Activated CD4-positive, alpha-beta T cell treated with anti-CD3 and anti-CD28 coated beads for 1 hour (primary cell): ENCODE results near the gene CDK14.

ENCODE experiments used
- DNase-seq: peaks from one replicate; pipeline ENCODE4 v3.0.0-alpha.2; 2020

Gene CDK14

DNA sequence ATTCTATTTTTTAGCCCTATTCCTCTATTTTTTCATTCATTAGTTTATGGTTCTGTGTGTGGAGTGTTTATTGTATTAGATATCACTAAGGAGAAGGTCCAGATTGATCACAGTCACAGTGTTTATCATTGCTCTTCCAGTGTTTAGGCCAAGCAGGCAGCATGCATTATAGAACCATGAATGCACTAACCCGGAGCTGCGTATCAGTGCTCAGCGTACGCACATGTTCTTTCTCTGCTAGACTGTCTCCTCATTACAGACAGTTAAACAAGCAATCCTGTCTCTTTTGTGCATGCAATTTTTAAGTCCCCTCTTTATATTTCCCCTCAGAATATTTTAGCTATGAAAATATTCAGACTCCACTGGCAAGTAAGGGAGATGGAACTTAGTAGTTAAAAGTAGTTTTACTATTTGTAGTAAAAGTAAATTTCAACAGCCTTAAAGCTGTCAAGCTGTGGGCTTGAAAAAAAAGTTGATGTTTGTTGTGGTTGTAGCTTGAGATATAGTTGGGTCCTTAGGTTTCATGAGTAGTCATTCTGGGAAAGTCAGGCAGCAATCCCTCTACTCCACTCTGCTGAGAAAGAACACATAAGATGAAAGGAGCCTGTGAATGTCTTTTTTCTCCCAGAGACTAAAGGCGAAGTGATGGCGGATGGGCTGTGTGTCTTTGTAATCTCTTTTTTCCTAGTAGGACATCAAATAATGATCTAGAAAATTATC is 260.4 kb downstream of the CDK14 start:
- DNase-seq, result no peak

DNA sequence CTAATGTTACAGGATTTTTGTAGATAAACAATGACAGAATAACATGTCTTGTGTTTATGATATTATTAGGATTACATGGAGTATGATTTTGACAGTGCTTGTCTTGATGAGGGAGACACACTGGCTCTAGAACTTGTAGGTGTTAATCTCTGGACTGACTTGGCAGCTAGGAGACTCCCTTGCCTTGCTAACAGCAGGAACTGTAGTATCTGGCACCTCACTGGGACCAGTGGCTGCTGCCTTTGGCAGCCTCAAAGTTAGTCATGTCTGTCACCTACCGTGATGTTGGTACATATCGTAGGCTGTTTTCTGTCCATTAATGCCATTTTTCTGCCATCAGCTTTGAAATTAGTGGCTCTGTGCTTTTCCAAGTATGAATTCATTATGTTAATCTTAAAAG is 261.5 kb downstream of the CDK14 start:
- no peak for DNase-seq

DNA sequence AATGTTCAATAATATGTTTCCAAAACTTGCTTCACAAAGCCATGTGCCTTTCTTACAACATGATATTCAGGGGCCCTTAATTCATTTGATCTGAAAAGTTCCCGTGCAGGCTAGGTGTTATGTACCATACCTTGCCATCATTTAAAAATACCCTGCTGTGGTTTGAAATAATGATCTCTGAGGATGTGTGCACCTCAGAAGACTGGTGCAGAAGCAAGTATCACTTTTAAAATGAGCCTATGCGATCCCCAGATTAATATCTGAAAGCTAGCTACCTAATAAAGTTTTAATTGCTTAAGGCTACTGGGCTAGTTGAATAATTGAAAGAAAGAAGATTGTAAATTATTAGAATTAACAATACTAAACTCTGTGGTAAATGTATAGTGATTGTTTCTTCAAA is 262.4 kb downstream of the CDK14 start:
- DNase-seq, result no peak

DNA sequence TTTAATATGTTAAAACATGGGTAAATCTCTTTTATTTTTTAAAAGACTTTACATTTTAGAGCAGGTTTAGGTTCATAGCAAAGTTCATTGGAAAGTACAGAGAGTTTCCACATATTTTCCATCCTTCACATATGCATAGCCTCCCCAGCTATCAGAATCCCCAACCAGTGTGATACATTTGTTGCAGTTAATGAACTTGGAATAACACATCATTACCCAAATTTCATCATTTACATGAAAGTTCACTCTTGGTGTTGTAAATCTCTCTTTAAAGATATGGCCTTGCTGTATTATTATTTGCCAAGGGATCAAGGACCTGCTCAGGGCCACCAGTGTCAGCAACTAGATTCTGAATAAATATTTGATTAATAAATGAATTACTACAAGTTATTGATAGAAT is 263.4 kb downstream of the CDK14 start:
- no peak for DNase-seq

DNA sequence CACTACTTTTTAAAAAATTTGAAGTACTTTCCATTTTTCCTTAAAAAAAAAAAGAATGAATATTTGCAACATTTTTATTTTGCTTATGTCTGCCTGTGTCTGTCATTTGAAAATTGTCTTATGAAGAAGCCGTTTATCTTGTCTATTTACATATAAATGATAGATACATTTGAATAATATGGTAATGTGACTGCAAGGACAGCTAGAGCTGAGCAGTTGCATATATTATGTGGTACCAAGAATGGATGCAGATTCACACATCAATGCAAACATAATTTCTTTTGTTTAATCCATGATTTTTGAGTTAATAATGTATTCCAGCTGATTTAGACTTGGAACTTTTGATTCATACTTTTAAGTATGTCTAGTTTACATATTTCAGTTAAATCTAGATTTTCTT is 268.0 kb downstream of the CDK14 start:
- no peak for DNase-seq

DNA sequence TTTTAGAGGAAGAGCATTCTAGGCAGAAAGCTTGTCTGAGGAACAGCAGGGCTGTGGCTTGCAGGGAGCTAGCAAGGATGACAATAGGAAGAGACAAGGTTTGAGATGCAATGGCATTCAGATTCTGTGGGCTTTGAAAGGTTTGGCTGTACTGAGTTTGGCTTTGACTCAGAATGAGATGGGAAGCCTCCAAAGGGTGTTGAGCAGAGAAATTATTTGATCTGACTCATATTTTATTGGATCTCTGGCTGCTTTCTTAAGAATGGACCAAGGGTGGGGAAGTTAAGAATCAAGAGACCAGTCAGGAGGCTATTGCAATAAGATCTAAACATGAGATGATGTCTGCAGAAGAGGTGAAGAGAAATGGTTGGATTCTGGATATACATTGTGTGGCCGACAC is 273.2 kb downstream of the CDK14 start:
- DNase-seq, result no peak

DNA sequence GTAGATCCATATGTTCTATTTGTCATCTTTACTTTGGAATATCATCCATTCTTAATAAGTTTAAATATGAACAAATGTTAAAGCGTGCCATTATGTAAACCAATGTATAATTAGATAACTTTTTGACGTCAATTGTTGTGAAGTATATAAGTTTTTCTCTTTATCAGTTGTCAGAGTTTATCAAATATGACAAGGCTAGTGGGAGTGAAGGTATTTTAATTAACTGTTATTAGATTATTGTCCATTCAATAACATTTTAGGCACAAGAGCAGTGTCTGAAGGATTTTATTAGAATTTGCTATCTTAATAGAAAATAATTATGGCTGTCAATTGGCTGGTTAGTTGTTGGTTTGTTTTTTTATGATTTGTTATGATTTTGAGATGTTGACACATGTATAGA is 280.6 kb downstream of the CDK14 start:
- DNase-seq, result no peak

DNA sequence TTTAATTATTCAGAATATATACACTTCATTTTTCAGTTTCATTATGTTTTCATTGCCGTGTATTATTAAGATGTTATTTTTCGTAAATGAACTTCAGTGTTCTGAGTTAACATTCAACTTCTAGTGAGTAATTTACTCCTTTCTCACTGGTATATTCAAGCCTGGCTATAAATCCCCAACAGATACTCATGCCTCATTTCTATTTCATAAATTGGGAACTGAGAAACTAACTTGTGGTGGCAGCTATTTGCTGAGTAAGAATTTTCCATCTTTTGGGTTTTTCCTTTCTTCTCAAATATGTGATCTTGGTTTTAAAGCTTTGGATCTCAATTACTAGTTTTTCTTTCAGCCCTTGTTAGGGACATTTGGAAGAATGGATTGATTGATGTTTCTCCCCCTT is 281.1 kb downstream of the CDK14 start:
- DNase-seq, result no peak

DNA sequence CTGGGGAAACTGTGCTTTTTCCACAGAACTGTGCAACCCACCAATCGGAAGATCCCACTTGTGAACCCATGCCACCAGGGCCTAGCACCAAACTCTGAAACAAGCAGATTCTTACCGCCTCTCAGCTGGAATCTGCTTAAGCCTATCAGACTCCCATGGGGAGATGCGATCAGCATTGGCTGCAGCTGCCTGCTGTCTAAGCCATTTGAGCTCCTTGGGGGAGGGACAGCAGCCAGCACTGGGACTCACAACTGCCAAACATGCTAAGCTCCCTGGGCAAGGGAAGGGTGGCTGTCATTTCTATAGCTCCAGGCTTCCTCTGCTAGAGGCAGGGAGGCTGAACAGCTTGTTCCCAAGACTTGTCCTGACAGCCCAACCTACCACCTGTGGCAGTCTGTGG is 283.8 kb downstream of the CDK14 start:
- no peak for DNase-seq

DNA sequence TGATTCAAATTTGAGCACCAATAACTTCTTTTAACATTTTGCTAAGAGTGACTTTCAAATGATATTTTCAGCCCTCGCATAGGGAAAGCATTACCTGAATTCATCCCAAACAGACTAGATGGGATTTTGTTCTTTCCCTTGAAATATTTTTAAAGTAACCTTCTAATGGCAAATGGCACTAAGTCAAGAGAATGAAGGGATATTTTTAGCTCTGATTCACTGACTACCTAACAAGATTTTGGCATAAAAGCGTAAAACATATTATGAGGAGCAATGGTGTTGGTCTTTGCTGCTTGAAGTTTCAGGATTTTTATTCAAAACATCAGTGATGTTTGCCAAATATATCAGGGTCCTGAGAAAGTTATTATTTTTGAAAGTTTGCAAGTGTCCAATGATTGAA is 290.3 kb downstream of the CDK14 start:
- DNase-seq, result no peak

DNA sequence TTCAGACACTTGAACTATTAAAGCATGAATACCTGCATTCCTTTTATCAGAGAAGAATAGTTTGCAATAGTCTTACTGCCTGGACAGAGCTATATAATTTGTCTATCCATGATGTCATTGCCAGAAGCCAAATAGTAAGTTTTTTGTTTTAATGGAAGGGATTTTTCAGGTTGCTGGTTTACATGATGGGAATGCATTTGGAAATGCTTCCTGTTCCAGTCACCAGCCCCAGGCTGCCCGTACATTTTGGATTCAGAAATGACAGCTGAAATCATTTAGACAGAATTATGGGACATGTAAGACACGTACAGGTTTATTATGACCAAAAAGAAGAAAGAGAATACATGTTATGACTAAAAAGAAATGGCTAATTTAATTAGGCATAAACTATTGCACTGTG is 293.1 kb downstream of the CDK14 start:
- DNase-seq, result no peak

DNA sequence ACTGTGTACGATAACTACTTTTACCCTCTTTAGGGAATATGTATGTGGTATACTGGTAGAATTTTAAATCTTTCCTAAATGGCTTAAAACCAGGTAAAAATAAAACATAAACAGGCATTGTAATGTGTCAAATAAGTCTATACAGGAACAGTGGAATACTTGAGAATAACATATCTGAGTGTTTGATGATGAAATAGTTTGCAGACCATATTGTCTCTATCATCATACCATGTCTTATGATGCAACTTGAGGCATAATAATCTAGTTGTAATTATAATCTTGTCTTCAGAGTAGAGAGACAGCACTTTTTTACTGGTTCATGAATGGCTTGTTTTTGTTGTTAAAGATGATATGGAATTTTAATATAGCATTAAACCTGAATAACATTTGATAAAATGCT is 293.5 kb downstream of the CDK14 start:
- DNase-seq, result no peak

DNA sequence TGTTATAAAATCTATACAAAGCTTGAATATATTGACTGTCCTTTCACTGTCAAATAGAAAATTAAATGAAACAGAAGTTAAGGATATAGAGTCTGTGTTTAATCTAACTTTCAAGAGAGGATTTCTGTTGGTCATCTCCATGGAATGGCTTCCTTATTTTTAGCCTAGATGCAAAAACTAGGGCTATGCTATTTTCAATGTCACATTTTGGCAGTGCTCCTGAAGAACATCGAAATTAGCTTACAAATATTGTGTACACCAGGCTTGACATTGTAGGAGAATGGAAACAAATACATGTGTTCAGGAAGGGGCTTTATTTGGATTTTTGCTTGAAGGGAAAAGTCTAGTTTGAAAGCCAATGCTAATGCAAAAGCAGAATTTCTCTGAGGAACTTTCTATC is 295.4 kb downstream of the CDK14 start:
- DNase-seq, result no peak

DNA sequence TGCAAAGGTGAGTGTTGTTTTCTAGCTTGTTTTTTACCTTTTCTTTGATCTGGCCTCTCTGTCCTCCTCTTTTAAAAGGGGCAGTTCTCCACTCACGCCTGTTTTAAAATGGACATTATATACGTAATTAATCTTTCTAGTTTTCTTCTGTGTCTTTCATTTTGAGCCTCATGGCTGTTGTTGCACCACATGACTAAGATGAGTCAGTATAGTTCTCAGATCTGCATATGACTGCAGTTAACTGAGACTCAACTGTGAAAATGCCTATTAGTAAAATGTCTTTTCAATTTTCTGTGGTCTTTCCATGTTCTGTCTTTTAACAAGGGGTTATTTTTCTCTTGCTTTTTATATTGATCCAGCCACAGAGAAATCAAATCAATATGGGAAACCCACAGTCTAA is 296.1 kb downstream of the CDK14 start:
- no peak for DNase-seq

DNA sequence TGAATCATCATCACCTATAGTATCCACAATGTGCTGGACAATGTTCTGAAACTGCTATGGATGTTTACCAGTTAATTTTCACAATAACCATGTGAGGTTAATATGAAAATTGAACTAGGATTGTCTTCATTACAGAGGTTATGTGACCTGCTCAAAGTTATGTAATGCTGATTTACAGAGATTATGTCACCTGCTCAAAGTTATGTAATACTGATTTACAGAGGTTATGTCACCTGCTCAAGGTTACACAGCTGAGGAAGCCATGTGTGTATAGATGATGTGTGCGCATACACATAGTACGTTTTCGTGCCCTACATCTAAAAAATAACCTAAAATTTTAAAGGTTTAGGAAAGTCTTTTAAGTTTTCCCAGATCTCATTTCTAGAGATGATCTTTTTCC is 298.0 kb downstream of the CDK14 start:
- no peak for DNase-seq

DNA sequence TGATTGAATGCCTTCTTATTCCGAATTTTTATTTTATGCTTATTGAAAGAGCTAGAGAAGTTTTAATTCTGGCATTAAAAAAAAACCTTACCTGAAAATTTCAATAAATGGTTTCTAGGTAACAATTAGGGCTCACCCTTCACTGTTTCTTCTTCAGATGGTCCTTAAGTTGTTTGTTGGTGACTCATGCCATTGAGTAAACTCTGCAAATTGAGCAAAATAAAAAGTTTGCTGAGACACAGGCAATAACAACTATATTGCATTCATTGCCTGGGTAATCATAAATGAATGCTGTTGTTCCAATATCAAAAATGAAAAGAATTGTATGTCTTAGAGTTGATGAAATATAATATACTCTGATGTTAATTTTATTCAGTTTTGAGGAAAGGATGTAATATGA is 300.3 kb downstream of the CDK14 start:
- no peak for DNase-seq

DNA sequence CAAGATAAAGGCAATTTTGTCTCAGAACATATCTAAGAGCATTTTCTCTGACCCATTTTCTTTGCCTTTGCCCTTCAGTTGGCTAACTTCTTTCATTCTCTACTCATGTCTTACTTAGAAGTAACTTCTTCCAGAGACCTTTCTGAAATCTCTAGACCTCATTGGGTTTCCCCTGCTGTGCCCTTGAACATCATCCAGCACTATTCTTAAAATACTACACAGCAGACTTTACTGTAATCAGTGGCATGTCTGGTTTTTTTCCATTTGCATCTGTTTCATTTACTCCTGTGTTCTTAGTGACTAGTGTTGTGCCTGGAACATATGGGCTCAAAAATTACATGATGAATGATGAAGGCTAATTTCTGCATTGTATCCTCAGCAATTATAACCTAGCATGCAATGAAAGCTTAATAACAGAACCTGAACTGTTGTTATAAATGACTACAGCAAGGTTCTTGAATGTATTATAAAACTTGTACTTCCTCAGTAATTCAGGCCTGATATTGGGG is 301.9 kb downstream of the CDK14 start:
- no peak for DNase-seq

DNA sequence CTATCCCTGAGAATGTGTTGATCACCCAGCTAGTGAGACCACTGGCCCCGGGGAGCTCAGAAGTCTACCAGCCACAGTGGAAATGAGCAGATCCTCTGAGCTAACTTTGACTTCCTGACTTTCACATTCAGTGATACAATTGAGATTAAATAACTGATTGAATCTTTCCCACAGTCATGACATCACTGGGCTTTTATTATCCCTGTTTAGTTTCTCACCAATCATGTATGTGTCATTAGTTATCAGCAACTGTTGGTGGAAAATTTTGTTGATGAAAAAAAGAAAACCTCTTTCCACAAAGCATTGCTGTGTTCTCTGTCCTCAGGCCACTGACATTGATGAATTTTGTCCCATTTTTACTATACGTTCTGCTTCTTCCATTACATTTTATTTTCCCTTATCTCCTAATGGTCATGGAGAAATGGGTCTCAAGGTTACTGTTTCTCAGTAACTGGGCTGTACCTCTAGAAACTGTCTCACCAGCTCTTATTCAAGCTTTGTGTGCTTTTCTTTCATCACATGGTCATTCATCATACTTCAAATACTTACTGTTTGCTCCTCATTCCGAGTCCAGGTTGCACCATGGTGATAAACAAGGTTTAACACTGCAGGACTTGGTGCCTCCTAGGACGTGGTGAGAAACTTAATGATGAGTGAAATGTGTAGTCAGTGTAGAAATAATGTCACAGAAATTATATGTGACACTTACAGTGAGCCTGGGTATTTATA is 304.7 kb downstream of the CDK14 start:
- DNase-seq, result no peak

DNA sequence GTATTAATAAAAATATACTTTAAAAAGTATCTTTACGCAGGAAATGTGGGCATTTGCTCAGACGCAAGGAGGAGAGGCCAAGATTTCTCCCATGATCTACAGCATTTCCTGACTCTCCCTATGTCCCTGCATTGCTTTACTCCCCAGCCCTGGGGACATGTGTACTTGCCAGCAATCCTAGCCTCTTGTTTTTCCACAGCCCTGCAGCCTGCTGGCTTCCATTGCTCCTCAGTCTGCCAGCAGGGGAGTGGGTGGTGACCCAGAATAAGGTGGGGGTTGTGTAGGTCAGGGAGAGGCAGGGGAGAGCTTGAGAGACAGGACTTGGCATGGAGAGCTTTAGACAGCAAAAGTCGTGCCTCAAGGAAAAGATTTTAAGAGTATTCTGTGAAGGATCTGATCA is 307.7 kb downstream of the CDK14 start:
- no peak for DNase-seq

DNA sequence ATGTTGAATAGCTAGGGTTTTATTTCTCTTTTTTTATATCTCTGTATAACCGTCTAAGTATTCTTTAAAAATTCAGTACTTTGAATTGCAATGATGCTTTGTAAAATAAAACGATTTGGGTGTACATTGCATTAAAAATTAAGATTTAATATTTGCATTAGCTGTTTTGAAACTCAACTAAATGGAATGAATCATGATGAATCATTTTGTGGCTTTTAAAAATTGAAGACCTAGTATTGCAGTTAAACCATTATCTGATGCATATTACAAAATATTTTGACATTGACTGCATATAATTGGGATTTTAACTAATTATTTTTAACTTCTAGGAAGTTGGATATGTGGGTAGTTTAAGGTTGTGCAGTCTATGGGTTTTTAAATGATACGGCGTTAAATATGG is 314.0 kb downstream of the CDK14 start:
- no peak for DNase-seq

DNA sequence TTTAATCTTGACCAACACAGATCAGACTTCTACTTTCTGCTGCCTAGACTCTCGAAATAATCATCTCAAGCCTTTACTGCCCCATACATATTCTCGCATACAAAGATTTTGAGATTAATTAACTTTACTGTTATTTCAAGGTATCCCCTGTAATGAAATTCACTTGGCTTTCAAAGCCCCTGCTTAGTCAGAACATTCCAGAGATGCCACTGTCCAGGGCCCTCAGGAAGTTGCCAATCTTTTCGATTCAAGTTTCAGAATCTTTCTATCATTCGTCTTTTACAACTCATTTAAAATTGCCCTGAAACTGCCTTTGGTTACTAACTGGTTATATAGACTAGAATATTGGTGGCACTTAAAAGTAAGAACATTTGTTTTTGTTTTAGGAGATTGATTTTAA is 320.2 kb downstream of the CDK14 start:
- no peak for DNase-seq

DNA sequence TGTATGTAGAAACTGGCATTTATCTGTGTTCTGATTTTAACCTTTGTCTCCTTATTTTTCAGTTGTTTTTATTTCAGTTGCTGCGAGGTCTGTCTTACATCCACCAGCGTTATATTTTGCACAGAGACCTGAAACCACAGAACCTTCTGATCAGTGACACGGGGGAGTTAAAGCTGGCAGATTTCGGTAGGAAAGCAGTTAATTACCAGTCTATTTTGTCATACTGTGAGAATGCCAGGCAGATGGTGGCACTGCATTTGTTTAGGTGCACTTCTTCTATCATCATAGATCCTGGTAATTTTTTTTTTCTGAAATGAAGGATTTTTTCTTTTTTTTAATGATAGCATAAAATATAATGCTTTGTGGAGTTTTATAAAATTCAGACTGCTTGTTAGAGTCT is 321.4 kb downstream of the CDK14 start:
- no peak for DNase-seq

DNA sequence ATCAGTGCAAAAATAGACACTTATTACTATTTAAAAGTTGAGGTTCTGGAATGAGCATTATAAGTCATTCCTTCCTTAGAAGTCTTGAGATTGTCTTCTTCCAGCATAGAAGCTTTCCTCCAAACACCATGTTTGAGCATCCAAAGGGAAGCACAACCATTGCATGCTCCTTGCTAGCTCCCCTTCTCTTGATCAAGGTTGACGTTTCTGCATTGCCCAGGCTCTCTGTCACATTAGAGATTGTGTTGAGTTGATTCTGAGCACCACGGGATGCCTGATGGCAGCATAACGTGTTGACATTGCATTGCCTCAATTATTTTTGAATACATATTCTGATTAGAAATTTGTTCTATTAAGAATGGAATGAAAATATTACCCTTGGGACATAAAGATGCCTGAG is 322.2 kb downstream of the CDK14 start:
- no peak for DNase-seq

DNA sequence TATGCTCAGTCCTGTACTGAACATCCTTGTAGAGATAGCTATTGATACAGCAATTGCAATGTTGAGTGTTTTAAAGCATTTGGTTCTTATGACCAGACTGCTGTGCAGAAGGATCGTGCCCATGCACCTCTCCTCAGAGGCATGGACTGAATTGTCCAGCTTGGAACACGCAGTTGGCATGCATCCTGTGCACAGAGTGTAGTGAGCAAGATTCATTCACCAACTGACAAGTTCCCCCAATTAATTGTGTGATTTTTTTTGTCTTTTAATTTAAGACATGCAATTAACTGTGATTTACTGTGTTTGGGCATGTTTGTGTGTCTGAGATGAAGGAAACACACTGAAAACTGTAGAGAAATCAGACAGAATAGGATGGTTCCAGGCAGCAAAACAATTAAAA is 323.7 kb downstream of the CDK14 start:
- DNase-seq, result no peak

DNA sequence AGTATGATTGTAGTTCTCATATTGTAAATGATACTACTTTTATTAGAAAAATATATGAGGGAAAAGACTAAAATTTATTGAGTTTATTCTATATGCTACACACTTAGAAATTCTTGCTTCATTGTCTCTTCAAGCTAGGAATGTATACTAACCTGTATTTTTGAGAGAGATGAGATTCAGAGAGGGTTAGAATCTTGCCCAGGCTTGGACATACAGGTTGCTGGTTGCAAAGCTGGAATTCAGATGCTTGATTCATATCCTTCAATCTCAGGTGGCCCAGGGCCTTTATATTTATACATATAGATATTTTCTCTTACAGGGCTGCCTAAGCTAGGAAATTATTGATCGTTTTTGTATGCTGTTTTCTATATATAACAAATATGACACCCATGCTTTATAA is 324.2 kb downstream of the CDK14 start:
- no peak for DNase-seq
